NT2/D1 (cell line): Measurements from ENCODE around the gene RASGRF2.

Experiments
- DNase-seq: peaks from one replicate; pipeline ENCODE4 v3.0.0-alpha.2; 2011; ENCODE audit warnings: low read depth, low spot score
- H3K27me3 ChIP-seq: 2 replicates; pipeline ENCODE4 v1.6.0; 2011; ENCODE audit warnings: mild to moderate bottlenecking; ENCODE audit not compliant: insufficient read length, insufficient read depth
- H3K36me3 ChIP-seq: 2 replicates; pipeline ENCODE4 v1.6.1; 2011; ENCODE audit warnings: mild to moderate bottlenecking, low read length, mixed read lengths; ENCODE audit not compliant: insufficient read depth, insufficient read length
- H3K4me1 ChIP-seq: 2 replicates; pipeline ENCODE4 v1.5.1; 2011; ENCODE audit not compliant: insufficient read depth, insufficient read length
- H3K4me3 ChIP-seq: 2 replicates; pipeline ENCODE4 v1.5.1; 2011; ENCODE audit warnings: low read depth; ENCODE audit not compliant: insufficient read length
- H3K9ac ChIP-seq: 2 replicates; pipeline ENCODE4 v1.6.0; 2011; ENCODE audit warnings: low read depth; ENCODE audit not compliant: insufficient read length
- H3K9me3 ChIP-seq: 2 replicates; pipeline ENCODE4 v1.5.1; 2011; ENCODE audit warnings: mild to moderate bottlenecking, low read length; ENCODE audit not compliant: insufficient read depth
- SUZ12 ChIP-seq: IDR thresholded peaks from 2 replicates; pipeline ENCODE4 v1.6.1; 2011; ENCODE audit not compliant: insufficient read length, insufficient read depth; ENCODE audit errors: extremely low read depth
- YY1 ChIP-seq: IDR thresholded peaks from 2 replicates; pipeline ENCODE4 v1.6.1; 2011; ENCODE audit not compliant: insufficient read length, insufficient read depth
- ZNF274 ChIP-seq: IDR thresholded peaks from 2 replicates; pipeline ENCODE4 v1.6.1; 2011; ENCODE audit warnings: mild to moderate bottlenecking, low read depth, low read length

RASGRF2 gene

DNA sequence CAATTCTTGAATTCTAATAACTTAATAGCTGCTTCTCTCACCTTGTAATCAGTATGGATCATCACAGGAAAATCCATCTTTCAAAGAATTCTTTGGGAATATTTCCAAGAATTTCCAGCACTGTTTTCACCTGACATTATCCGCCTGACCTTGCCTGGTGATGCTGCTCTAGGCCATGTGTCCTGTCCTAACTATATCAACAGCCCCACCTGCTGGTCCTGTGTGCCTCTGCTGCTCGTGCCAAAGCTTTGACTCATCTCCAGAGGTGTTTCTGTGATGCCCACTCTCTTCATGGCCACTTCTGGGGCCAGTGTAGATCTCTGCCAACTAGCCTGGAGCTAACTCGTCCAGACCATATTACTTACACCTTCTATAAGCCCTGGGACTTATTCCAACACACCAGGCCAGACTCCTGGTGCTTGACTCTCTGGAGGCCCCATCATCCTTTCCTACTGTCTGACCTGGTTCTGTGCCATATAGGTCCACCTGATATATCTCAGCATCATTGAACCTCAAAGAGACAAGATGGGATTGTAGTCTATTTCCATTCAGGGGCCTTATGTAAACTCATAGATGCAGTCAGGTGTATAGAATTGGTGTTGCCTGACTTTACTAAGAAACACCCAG, 205.4 kb downstream of the RASGRF2 start:
- TF ChIP-seq YY1 (no peak), ZNF274 (no peak), SUZ12 (no peak)
- no peaks in the 10 kb centered on the region for H3K36me3 ChIP-seq
- no peak overlapping the region for H3K4me3 ChIP-seq
- no peaks in the 10 kb centered on the region for H3K27me3 ChIP-seq
- DNase-seq: peak; percentile 48
- H3K9ac ChIP-seq: no peak overlapping the region
- H3K4me1 ChIP-seq: no peaks in the 10 kb centered on the region
- H3K9me3 ChIP-seq: no peaks in the 10 kb centered on the region

GRCh38 chr5:81166430-81166829, 206.3 kb downstream of the RASGRF2 start:
- H3K27me3 ChIP-seq: no peaks in the 10 kb centered on the region
- no peak for DNase-seq
- H3K36me3 ChIP-seq: no peaks in the 10 kb centered on the region
- no peaks in the 10 kb centered on the region for H3K4me1 ChIP-seq
- TF ChIP-seq YY1 (no peak), SUZ12 (no peak), ZNF274 (no peak)
- H3K9me3 ChIP-seq: no peaks in the 10 kb centered on the region
- H3K4me3 ChIP-seq: no peak overlapping the region
- H3K9ac ChIP-seq: no peak overlapping the region

- no peak for TF ChIP-seq SUZ12
- no peak for TF ChIP-seq YY1
- TF ChIP-seq ZNF274: no peak
- H3K4me3 ChIP-seq: no peak overlapping the region
- no peak for DNase-seq
- H3K9ac ChIP-seq: no peak overlapping the region
- H3K9me3 ChIP-seq: no peaks in the 10 kb centered on the region
- H3K36me3 ChIP-seq: no peaks in the 10 kb centered on the region
- H3K4me1 ChIP-seq: no peaks in the 10 kb centered on the region
- H3K27me3 ChIP-seq: no peaks in the 10 kb centered on the region
These were observed 206.9 kb downstream of the RASGRF2 start for GRCh38 chr5:81167078-81167477.

GRCh38 chr5:81167544-81167943, 207.4 kb downstream of the RASGRF2 start:
- Histone ChIP-seq H3K4me1 (no peaks in the 10 kb centered on the region), H3K9ac (no peak overlapping the region), H3K36me3 (no peaks in the 10 kb centered on the region), H3K9me3 (no peaks in the 10 kb centered on the region), H3K27me3 (no peaks in the 10 kb centered on the region), H3K4me3 (no peak overlapping the region)
- DNase-seq: no peak
- no peak for TF ChIP-seq SUZ12
- no peak for TF ChIP-seq ZNF274

- Histone ChIP-seq H3K36me3 (no peaks in the 10 kb centered on the region), H3K4me1 (no peaks in the 10 kb centered on the region), H3K27me3 (no peaks in the 10 kb centered on the region), H3K9me3 (no peaks in the 10 kb centered on the region), H3K4me3 (no peak overlapping the region), H3K9ac (no peak overlapping the region)
- no peak for TF ChIP-seq YY1
- TF ChIP-seq SUZ12: no peak
- no peak for TF ChIP-seq ZNF274
- DNase-seq: no peak
These were observed 209.8 kb downstream of the RASGRF2 start for GRCh38 chr5:81169924-81170323.

DNA sequence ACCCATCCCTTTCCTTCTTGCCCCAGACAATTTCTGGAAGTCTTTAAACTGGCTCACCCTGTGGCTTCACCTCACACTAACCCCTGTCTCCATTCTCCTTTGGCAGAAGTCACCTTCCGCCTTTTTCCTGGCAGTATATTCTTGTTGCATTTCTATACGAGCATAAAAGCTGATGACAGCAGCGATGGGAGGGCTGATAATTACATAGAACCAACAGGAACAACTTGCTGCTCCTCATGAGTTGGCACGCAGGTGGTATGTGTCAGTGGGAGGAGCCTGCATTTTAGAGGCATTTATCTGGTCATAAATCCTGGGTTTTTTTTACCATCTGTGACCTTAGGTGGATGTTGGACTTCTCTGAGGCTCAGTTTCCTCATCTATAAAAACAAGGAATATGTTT, 211.6 kb downstream of the RASGRF2 start:
- no peaks in the 10 kb centered on the region for H3K27me3 ChIP-seq
- H3K4me3 ChIP-seq: no peak overlapping the region
- DNase-seq: no peak
- no peak overlapping the region for H3K9ac ChIP-seq
- H3K9me3 ChIP-seq: no peaks in the 10 kb centered on the region
- TF ChIP-seq SUZ12 (no peak), ZNF274 (no peak), YY1 (no peak)
- no peaks in the 10 kb centered on the region for H3K36me3 ChIP-seq
- no peaks in the 10 kb centered on the region for H3K4me1 ChIP-seq

DNA sequence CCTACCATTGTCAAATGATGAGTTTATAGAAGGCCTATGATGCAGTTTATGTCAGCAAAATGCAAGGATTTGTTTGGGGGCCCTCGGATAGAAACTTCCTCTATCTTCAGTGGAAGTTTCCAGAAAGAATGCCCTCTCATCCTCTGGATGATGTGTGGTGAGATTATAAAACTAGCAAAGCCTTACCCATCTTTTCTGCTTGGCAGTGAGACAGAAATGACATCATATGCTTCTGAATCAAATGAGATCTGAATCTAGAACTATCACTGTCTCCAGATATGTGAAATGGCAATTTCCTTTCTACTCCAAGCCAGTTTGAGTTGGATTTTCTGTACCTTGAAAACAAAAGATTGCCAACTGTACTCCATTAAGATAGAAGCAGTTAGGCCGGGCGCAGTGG, 212.5 kb downstream of the RASGRF2 start:
- Histone ChIP-seq H3K4me3 (no peak overlapping the region), H3K9me3 (no peaks in the 10 kb centered on the region), H3K4me1 (no peaks in the 10 kb centered on the region), H3K27me3 (no peaks in the 10 kb centered on the region), H3K9ac (no peak overlapping the region), H3K36me3 (no peaks in the 10 kb centered on the region)
- DNase-seq: no peak
- no peak for TF ChIP-seq ZNF274
- no peak for TF ChIP-seq SUZ12
- no peak for TF ChIP-seq YY1

GRCh38 chr5:81177061-81177460, 216.9 kb downstream of the RASGRF2 start:
- Histone ChIP-seq H3K4me1 (peaks cover 3% of the 10 kb centered on the region), H3K9ac (no peak overlapping the region), H3K4me3 (no peak overlapping the region), H3K9me3 (no peaks in the 10 kb centered on the region), H3K36me3 (no peaks in the 10 kb centered on the region), H3K27me3 (no peaks in the 10 kb centered on the region)
- DNase-seq: no peak
- TF ChIP-seq SUZ12: no peak
- TF ChIP-seq ZNF274: no peak
- no peak for TF ChIP-seq YY1
